ENCODE data around the gene TRRAP.

GRCh38 chr7:98887038-98887437, 8.7 kb downstream of the TRRAP start:
- no peak for TF ChIP-seq CTCF (IDR thresholded peaks at IDR 0.05)
- TF ChIP-seq POLR2A (IDR thresholded peaks at IDR 0.05), result no peak

Measured in esophagus squamous epithelium (tissue), 4 donors.